Gastrocnemius medialis (tissue), 4 donors: ENCODE data around the gene ANXA4.

ENCODE experiments used
- CTCF ChIP-seq, 5 experiments: fragments of 450-650 bp in 3 of 5; fragments of 200-600 bp in 2 of 5; sonication (generic) in 2 of 5; IDR thresholded peaks in 4 of 5; conservative IDR thresholded peaks in 1 of 5; 1 replicate in 4 of 5; 2 replicates in 1 of 5; pipeline ENCODE4 v1.5.1; 2016 to 2019; ENCODE audit warnings: antibody characterized with exemption in 5 of 5, mild to moderate bottlenecking in 3 of 5, moderate library complexity in 3 of 5
- POLR2A ChIP-seq, 2 donors: fragments of 450-650 bp; IDR thresholded peaks; one replicate each; pipeline ENCODE4 v1.6.1; 2017; ENCODE audit warnings: antibody characterized with exemption in 2 of 2, mild to moderate bottlenecking in 2 of 2, moderate library complexity in 2 of 2

DNA sequence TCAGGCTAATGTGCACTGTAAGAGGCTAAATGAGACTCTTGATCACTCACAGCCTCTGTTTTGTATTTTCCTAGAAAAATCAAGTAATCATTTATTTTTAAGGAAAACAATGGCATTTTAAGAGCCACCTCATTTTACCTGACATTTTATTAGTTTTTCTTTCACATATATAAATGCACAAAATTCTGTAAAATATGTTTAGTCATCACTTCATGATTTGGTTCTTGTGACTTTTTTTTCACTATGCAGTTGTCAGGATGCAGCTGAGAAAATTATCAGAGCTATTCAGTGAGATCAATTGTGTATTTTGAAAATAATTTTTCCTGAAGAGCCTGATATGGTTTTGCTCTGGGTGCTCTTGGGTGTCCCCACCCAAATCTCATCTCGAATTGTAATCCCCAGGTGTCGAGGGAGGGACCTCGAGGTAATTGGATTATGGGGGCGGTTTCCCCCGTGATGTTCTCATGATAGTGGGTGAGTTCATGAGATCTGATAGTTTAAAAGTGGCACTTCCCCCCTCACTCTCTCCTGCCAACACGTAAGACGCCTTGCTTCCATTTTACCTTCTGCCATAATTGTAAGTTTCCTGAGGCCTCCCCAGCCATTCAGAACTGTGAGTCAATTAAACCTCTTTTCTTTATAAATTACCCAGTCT is 16.1 kb upstream of the ANXA4 start:
- TF ChIP-seq POLR2A (IDR thresholded peaks at IDR 0.05) (no peak), CTCF (IDR thresholded peaks at IDR 0.05 in 4 of 5, conservative IDR thresholded peaks at IDR 0.05 in 1 of 5) (no peak)
